Kidney (tissue), 14 donors: ENCODE data around the gene SLIT1. TPM values are rescaled to one million over a fixed set of nuclear protein-coding genes. Genes with fewer than 3 reads are reported as not detected.

Experiments used
- DNase-seq, 5 donors: peaks; one replicate each; pipeline ENCODE4 v3.0.0-alpha.2; 2013 to 2020
- FAIRE-seq: peaks from 2 replicates; lab custom pipeline; 2012; peaks lifted over from hg19 to GRCh38; lab: Jason Lieb, UNC
- H3K27ac ChIP-seq, 2 donors: one replicate each; pipeline ENCODE4 v1.7.0; 2013; ENCODE audit warnings: low read depth in 2 of 2, low read length in 2 of 2, inconsistent platforms in 1 of 2
- H3K27me3 ChIP-seq: one replicate; pipeline ENCODE4 v1.7.1; 2013; ENCODE audit warnings: low read length, inconsistent platforms; ENCODE audit not compliant: control insufficient read depth, insufficient read depth
- H3K36me3 ChIP-seq, 3 donors: one replicate each; pipeline versions ENCODE4 v1.7.0 to v1.7.1; 2013; ENCODE audit warnings: low read length in 3 of 3, control low read depth in 1 of 3, inconsistent platforms in 1 of 3; ENCODE audit not compliant: insufficient read depth in 3 of 3, control insufficient read depth in 2 of 3
- H3K4me1 ChIP-seq, 3 donors: one replicate each; pipeline versions ENCODE4 v1.7.0 to v1.7.1; 2013; ENCODE audit warnings: low read length in 3 of 3, inconsistent platforms in 1 of 3, low read depth in 1 of 3; ENCODE audit not compliant: control insufficient read depth in 2 of 3, insufficient read depth in 2 of 3
- H3K4me3 ChIP-seq, 3 donors: one replicate each; pipeline versions ENCODE4 v1.7.0 to v1.8.1; 2013; ENCODE audit warnings: low read length in 3 of 3, control low read depth in 1 of 3, inconsistent platforms in 1 of 3
- H3K9ac ChIP-seq, 3 donors: one replicate each; pipeline versions ENCODE4 v1.7.0 to v1.7.1; 2013; ENCODE audit warnings: low read length in 3 of 3, control low read depth in 1 of 3, inconsistent platforms in 1 of 3
- H3K9me3 ChIP-seq, 3 donors: one replicate each; pipeline versions ENCODE4 v1.7.0 to v1.7.1; 2013; ENCODE audit warnings: low read length in 3 of 3, control low read depth in 1 of 3, inconsistent platforms in 1 of 3; ENCODE audit not compliant: control insufficient read depth in 2 of 3, insufficient read depth in 1 of 3
- intact Hi-C: fragments of 100-400 bp; cut with DNase I; formaldehyde crosslinking; loops from one replicate; pipeline ENCODE4 v1.11.1; 2022
- polyA plus RNA-seq: library from polyadenylated mRNA; stranded (reverse); fragments of 350-450 nt; fragmentation: Illumina TruSeq; extraction: RNeasy Lipid Tissue Mini Kit (QIAGEN cat#74804); gene quantifications from one replicate; pipeline ENCODE4 v1.2.3, GENCODE V29; 2014; ENCODE audit warnings: low read depth, low replicate concordance; ENCODE audit not compliant: insufficient read depth
- total RNA-seq: library from RNA; stranded (reverse); fragmentation: NEBNext Ultra II Directional; extraction: Animal tissue kit (Norgen Biotek cat#: 25700); gene quantifications from one replicate; pipeline ENCODE4 v1.2.1, GENCODE V29; 2021
- TF ChIP-seq, protein P1 (sequence below): IDR thresholded peaks from 3 replicates; pipeline ENCODE4 v1.5.1; 2012; ENCODE audit warnings: mild to moderate bottlenecking, moderate library complexity, borderline replicate concordance; ENCODE audit not compliant: insufficient read depth; ENCODE audit errors: extremely low read depth
- donor health status: control.
- donor health status: control.
- donor health status: control.
- donor health status: control.
- donor health status: control.
- donor health status: DM: yes; HTN: yes; CAD: no.
- donor health status: Normal renal cell carcinoma (clear cell type).

Gene SLIT1
- total and polyA plus RNA-seq, 2 donors from 2014 or later: 0.06 to 0.35 TPM

DNA sequence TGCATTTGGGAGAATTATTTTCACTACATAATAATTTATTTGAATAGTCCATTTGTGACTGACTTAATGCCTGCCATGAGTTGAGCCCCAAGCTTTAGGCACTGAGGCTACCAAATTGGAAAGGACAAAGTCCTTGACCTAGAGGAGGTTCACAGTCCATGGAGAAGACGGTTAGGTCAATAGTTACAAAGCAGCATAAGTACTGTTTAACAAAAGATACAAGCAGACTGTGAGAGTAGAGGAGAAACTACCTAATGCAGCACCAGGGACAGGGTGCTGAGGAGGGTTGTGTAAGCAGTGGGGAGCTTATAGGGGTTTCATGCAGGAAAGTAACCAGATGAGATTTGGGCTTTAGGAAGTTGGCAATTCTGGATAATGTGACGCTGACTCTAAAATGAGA is 214.4 kb downstream of the SLIT1 start:
- no peak overlapping the region for H3K27ac ChIP-seq
- DNase-seq (no peak), FAIRE-seq (no peak)
- no peak overlapping the region for H3K9ac ChIP-seq
- no peaks in the 10 kb centered on the region for H3K9me3 ChIP-seq
- no peaks in the 10 kb centered on the region for H3K27me3 ChIP-seq
- H3K4me3 ChIP-seq: no peak overlapping the region
- intact Hi-C loops: no loop called here
- no peaks in the 10 kb centered on the region for H3K4me1 ChIP-seq
- H3K36me3 ChIP-seq: no peaks in the 10 kb centered on the region
- TF ChIP-seq, protein P1, sequence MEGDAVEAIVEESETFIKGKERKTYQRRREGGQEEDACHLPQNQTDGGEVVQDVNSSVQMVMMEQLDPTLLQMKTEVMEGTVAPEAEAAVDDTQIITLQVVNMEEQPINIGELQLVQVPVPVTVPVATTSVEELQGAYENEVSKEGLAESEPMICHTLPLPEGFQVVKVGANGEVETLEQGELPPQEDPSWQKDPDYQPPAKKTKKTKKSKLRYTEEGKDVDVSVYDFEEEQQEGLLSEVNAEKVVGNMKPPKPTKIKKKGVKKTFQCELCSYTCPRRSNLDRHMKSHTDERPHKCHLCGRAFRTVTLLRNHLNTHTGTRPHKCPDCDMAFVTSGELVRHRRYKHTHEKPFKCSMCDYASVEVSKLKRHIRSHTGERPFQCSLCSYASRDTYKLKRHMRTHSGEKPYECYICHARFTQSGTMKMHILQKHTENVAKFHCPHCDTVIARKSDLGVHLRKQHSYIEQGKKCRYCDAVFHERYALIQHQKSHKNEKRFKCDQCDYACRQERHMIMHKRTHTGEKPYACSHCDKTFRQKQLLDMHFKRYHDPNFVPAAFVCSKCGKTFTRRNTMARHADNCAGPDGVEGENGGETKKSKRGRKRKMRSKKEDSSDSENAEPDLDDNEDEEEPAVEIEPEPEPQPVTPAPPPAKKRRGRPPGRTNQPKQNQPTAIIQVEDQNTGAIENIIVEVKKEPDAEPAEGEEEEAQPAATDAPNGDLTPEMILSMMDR: no peak

DNA sequence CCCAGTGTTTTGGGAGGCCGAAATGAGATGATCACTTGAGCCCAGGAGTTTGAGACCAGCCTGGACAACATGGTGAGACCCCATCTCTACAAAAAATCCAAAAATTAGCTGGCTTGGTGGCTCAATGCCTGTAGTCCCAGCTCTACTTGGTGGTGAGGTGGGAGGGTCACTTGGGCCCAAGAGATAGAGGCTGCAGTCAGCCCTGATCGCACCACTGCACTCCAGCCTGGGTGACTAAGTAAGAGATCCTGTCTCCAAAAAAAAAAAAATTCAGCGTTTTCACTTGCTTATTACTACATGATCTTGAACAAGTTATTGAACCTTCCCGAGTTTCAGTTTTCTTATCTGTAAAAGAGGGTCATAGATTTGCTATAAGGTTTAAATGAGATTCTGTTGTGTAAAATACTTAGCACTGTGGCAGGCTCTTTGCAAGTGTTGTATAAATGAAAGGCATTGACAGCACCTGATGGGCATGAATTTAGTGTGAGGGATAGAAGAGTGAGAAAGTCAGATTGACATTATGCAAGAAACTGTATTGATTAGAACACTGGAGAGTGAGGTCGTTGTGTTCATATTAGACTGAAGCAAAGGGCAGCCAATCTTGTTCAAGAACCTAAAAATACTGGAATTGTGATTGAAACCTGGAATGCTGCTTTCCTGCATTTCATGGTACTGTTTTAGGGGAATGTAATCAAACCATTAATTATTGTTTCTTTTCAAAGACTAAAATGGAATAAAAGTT is 216.9 kb downstream of the SLIT1 start:
- Histone ChIP-seq H3K9ac (no peak overlapping the region), H3K27ac (no peak overlapping the region), H3K4me3 (no peak overlapping the region), H3K36me3 (no peaks in the 10 kb centered on the region), H3K4me1 (no peaks in the 10 kb centered on the region), H3K9me3 (no peaks in the 10 kb centered on the region), H3K27me3 (no peaks in the 10 kb centered on the region)
- DNase-seq (no peak), FAIRE-seq (no peak)
- intact Hi-C loops: no loop called here
- TF ChIP-seq, protein P1: no peak

DNA sequence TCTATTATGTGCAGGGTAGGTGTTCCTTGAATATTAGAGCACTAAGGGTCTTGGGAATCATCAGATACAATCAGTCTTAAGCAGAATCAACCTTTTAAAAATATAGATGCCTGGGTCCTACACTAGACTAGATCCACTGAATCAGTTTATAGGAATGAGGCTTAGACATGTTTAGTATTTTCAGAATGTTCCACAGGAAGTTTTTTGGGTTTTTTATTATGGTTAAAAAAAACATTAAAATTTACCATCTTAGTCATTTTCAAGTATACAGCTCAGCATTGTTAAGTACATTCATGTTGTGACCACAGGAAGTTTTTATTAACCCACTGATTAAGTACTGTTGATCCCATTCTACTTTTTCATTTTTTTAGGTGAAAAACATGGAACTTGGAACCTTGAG is 217.9 kb downstream of the SLIT1 start:
- no peak for FAIRE-seq

More for the DNA sequence above, 217.9 kb downstream of the SLIT1 start:
- intact Hi-C loops: no loop called here
- H3K27me3 ChIP-seq: no peaks in the 10 kb centered on the region
- H3K36me3 ChIP-seq: no peaks in the 10 kb centered on the region
- no peak overlapping the region for H3K4me3 ChIP-seq
- DNase-seq: no peak
- no peak overlapping the region for H3K9ac ChIP-seq
- TF ChIP-seq, protein P1: no peak
- H3K4me1 ChIP-seq: no peaks in the 10 kb centered on the region
- no peaks in the 10 kb centered on the region for H3K9me3 ChIP-seq
- H3K27ac ChIP-seq: no peak overlapping the region
